ENCODE measurements around the gene NECAP2.
"Not testable (repeated sequence)": the region's sequence is repeated elsewhere in the genome, so short reads cannot be mapped to it uniquely, and the experiment has no call there.

- TF ChIP-seq POLR2A (IDR thresholded peaks at IDR 0.05): not testable (repeated sequence)
- TF ChIP-seq, protein P1, sequence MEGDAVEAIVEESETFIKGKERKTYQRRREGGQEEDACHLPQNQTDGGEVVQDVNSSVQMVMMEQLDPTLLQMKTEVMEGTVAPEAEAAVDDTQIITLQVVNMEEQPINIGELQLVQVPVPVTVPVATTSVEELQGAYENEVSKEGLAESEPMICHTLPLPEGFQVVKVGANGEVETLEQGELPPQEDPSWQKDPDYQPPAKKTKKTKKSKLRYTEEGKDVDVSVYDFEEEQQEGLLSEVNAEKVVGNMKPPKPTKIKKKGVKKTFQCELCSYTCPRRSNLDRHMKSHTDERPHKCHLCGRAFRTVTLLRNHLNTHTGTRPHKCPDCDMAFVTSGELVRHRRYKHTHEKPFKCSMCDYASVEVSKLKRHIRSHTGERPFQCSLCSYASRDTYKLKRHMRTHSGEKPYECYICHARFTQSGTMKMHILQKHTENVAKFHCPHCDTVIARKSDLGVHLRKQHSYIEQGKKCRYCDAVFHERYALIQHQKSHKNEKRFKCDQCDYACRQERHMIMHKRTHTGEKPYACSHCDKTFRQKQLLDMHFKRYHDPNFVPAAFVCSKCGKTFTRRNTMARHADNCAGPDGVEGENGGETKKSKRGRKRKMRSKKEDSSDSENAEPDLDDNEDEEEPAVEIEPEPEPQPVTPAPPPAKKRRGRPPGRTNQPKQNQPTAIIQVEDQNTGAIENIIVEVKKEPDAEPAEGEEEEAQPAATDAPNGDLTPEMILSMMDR (IDR thresholded peaks at IDR 0.05): not testable (repeated sequence)
These were observed 15.6 kb downstream of the NECAP2 start for GRCh38 chr1:16456151-16456550.
